HG03460 (cell line): ENCODE data around the gene SOAT2.
"Not testable (repeated sequence)": the region's sequence is repeated elsewhere in the genome, so short reads cannot be mapped to it uniquely, and the experiment has no call there.

Experiments used
- ATAC-seq: cut with Tn5 transposase; IDR thresholded peaks from one replicate; pipeline ENCODE4 v1.9.1; 2021; ENCODE audit not compliant: unreplicated experiment

Gene SOAT2

GRCh38 chr12:53131844-53132243 lies 28.6 kb downstream of the SOAT2 start:
- ATAC-seq, result no peak

GRCh38 chr12:53133722-53134121 lies 30.4 kb downstream of the SOAT2 start:
- ATAC-seq, result no peak

- no peak for ATAC-seq
Observed at GRCh38 chr12:53143355-53143754, 40.1 kb downstream of the SOAT2 start.

- ATAC-seq, result no peak
Observed at GRCh38 chr12:53145383-53146260, 42.3 kb downstream of the SOAT2 start.

GRCh38 chr12:53147181-53147580 lies 43.9 kb downstream of the SOAT2 start:
- no peak for ATAC-seq

- ATAC-seq, result no peak
Observed at GRCh38 chr12:53147653-53148052, 44.4 kb downstream of the SOAT2 start.

- ATAC-seq, result no peak
Observed at GRCh38 chr12:53151039-53151438, 47.8 kb downstream of the SOAT2 start.

- ATAC-seq, result no peak
Observed at GRCh38 chr12:53152390-53152789, 49.1 kb downstream of the SOAT2 start.

- ATAC-seq, result no peak
Observed at GRCh38 chr12:53159195-53159839, 56.0 kb downstream of the SOAT2 start.

- no peak for ATAC-seq
Observed at GRCh38 chr12:53160000-53160399, 56.7 kb downstream of the SOAT2 start.

- ATAC-seq, result no peak
Observed at GRCh38 chr12:53160673-53161072, 57.4 kb downstream of the SOAT2 start.

GRCh38 chr12:53161119-53161911 lies 58.0 kb downstream of the SOAT2 start:
- no peak for ATAC-seq

- ATAC-seq, result not testable (repeated sequence)
Observed at GRCh38 chr12:53163008-53163407, 59.7 kb downstream of the SOAT2 start.

- no peak for ATAC-seq
Observed at GRCh38 chr12:53166837-53167236, 63.6 kb downstream of the SOAT2 start.

GRCh38 chr12:53169644-53170043 lies 66.4 kb downstream of the SOAT2 start:
- no peak for ATAC-seq

- ATAC-seq, result no peak
Observed at GRCh38 chr12:53170215-53170614, 66.9 kb downstream of the SOAT2 start.

- ATAC-seq, result no peak
Observed at GRCh38 chr12:53170876-53171724, 67.8 kb downstream of the SOAT2 start.

- ATAC-seq, result no peak
Observed at GRCh38 chr12:53171725-53172329, 68.5 kb downstream of the SOAT2 start.

- no peak for ATAC-seq
Observed at GRCh38 chr12:53172352-53172751, 69.1 kb downstream of the SOAT2 start.

GRCh38 chr12:53173085-53173715 lies 69.9 kb downstream of the SOAT2 start:
- ATAC-seq, result no peak
